PC-9 (cell line): ENCODE results near the gene OR2F2.

ENCODE experiments used
- CTCF ChIP-seq: fragments of 200-600 bp; sonication (generic); conservative IDR thresholded peaks from 2 replicates; pipeline ENCODE4 v1.6.1; 2017; ENCODE audit warnings: mixed run types, antibody characterized with exemption, mild to moderate bottlenecking, moderate library complexity
- EZH2 ChIP-seq: fragments of 200-600 bp; sonication (generic); IDR thresholded peaks from 2 replicates; pipeline ENCODE4 v1.8.0; 2017; ENCODE audit warnings: antibody characterized with exemption, low read depth

- TF ChIP-seq CTCF, result no peak
- TF ChIP-seq EZH2, result no peak
Observed at GRCh38 chr7:143896667-143897066, 38.4 kb upstream of the OR2F2 start.
